Gastrocnemius medialis (tissue), 4 donors: ENCODE data around the gene CHD8. TPM values are rescaled to one million over a fixed set of nuclear protein-coding genes. Genes with fewer than 3 reads are reported as not detected.
"Not testable (repeated sequence)": the region's sequence is repeated elsewhere in the genome, so short reads cannot be mapped to it uniquely, and the experiment has no call there.

Source experiments
- ATAC-seq, 2 donors: fragments of 150-250 bp; one replicate each; pipeline ENCODE4 v1.9.1; 2016
- DNase-seq, 2 donors: peaks; one replicate each; pipeline ENCODE4 v3.0.0-alpha.2; 2019
- H3K27ac ChIP-seq, 4 donors: fragments of 200-600 bp; sonication (generic); 1 replicate in 1 of 4; 2 replicates in 3 of 4; pipeline ENCODE4 v1.5.1; 2016 to 2018; ENCODE audit warnings: mild to moderate bottlenecking in 2 of 4, moderate library complexity in 1 of 4
- H3K27me3 ChIP-seq, 3 donors: fragments of 200-600 bp; sonication (generic) in 2 of 3; 1 replicate in 1 of 3; 2 replicates in 2 of 3; pipeline versions ENCODE4 v1.5.1 to v1.6.0; 2016 to 2019; ENCODE audit warnings: mild to moderate bottlenecking in 1 of 3, moderate library complexity in 1 of 3
- H3K36me3 ChIP-seq, 2 donors: fragments of 200-600 bp; sonication (generic) in 1 of 2; one replicate each; pipeline ENCODE4 v1.5.1; 2017 to 2018
- H3K4me1 ChIP-seq, 2 donors: fragments of 200-600 bp; sonication (generic) in 1 of 2; one replicate each; pipeline ENCODE4 v1.5.1; 2016 to 2017; ENCODE audit warnings: mild to moderate bottlenecking in 2 of 2
- H3K4me3 ChIP-seq, 4 donors: fragments of 200-600 bp; sonication (generic) in 3 of 4; 1 replicate in 1 of 4; 2 replicates in 3 of 4; pipeline ENCODE4 v1.5.1; 2016 to 2019; ENCODE audit warnings: mild to moderate bottlenecking in 2 of 4
- H3K9me3 ChIP-seq, 3 donors: fragments of 200-600 bp; sonication (generic) in 2 of 3; 1 replicate in 1 of 3; 2 replicates in 2 of 3; pipeline ENCODE4 v1.5.1; 2016 to 2019
- CTCF ChIP-seq, 5 experiments: fragments of 450-650 bp in 3 of 5; fragments of 200-600 bp in 2 of 5; sonication (generic) in 2 of 5; IDR thresholded peaks in 4 of 5; conservative IDR thresholded peaks in 1 of 5; 1 replicate in 4 of 5; 2 replicates in 1 of 5; pipeline ENCODE4 v1.5.1; 2016 to 2019; ENCODE audit warnings: antibody characterized with exemption in 5 of 5, mild to moderate bottlenecking in 3 of 5, moderate library complexity in 3 of 5
- POLR2A ChIP-seq, 2 donors: fragments of 450-650 bp; IDR thresholded peaks; one replicate each; pipeline ENCODE4 v1.6.1; 2017; ENCODE audit warnings: antibody characterized with exemption in 2 of 2, mild to moderate bottlenecking in 2 of 2, moderate library complexity in 2 of 2
- in situ Hi-C, 4 donors: fragments of 200-750 bp; cut with MboI; loops; one replicate each; pipeline versions ENCODE4 v1.15.0 to v1.8.0; 2017; ENCODE audit warnings: low sequenced_read_pairs in 4 of 4
- intact Hi-C: fragments of 100-400 bp; cut with DNase I; formaldehyde crosslinking; loops from one replicate; pipeline ENCODE4 v1.15.1; 2023; ENCODE audit warnings: low total_unique reads
- total RNA-seq, 4 donors: library from RNA; depleted of rRNA; stranded (reverse); fragments of >200 nt; gene quantifications; one replicate each; pipeline versions ENCODE4 v1.1.0 to v1.2.3, GENCODE V29; 2016

Gene CHD8
- total RNA-seq, 4 donors from 2014 or later: 23.8 to 49.5 (median 37.6) TPM

GRCh38 chr14:21379338-21379737, 76.6 kb downstream of the CHD8 start:
- in situ Hi-C loops: loop anchor here in 1 of 4 donors (25.0 kb wide), 1 partner anchor 142 kb away; no protein-coding TSS in a partner anchor
- intact Hi-C loops: no loop called here
- Histone ChIP-seq H3K4me3 (no peak overlapping the region), H3K27me3 (no peaks in the 10 kb centered on the region), H3K27ac (no peak overlapping the region), H3K9me3 (no peaks in the 10 kb centered on the region), H3K4me1 (peaks cover 12 to 23% of the 10 kb centered on the region in 2 donors), H3K36me3 (peaks cover 0 to 4% of the 10 kb centered on the region in 2 donors)
- no peak for DNase-seq
- TF ChIP-seq POLR2A (IDR thresholded peaks at IDR 0.05) (no peak), CTCF (IDR thresholded peaks at IDR 0.05 in 4 of 5, conservative IDR thresholded peaks at IDR 0.05 in 1 of 5) (no peak)
- ATAC-seq: no peak

GRCh38 chr14:21373980-21374379, 81.9 kb downstream of the CHD8 start:
- Histone ChIP-seq H3K36me3 (peaks cover 3 to 41% of the 10 kb centered on the region in 2 donors), H3K4me1 (no peaks in the 10 kb centered on the region), H3K27ac (no peak overlapping the region), H3K27me3 (no peaks in the 10 kb centered on the region), H3K9me3 (no peaks in the 10 kb centered on the region), H3K4me3 (no peak overlapping the region)
- TF ChIP-seq POLR2A (IDR thresholded peaks at IDR 0.05) (no peak), CTCF (IDR thresholded peaks at IDR 0.05 in 4 of 5, conservative IDR thresholded peaks at IDR 0.05 in 1 of 5) (no peak)
- ATAC-seq: no peak
- no peak for DNase-seq
- in situ Hi-C loops: no loop called here
- intact Hi-C loops: no loop called here

- H3K9me3 ChIP-seq, H3K4me3 ChIP-seq, in situ Hi-C loops, H3K27me3 ChIP-seq, intact Hi-C loops, DNase-seq, H3K4me1 ChIP-seq, H3K27ac ChIP-seq, ATAC-seq: not testable (repeated sequence)
- peaks cover 3 to 49% of the 10 kb centered on the region in 2 donors for H3K36me3 ChIP-seq
Observed at GRCh38 chr14:21372814-21373213, 83.1 kb downstream of the CHD8 start.

- no peak for ATAC-seq
- in situ Hi-C loops: no loop called here
- H3K4me3 ChIP-seq: no peak overlapping the region
- H3K27ac ChIP-seq: no peak overlapping the region
- TF ChIP-seq CTCF (IDR thresholded peaks at IDR 0.05 in 4 of 5, conservative IDR thresholded peaks at IDR 0.05 in 1 of 5) (no peak), POLR2A (IDR thresholded peaks at IDR 0.05) (no peak)
- DNase-seq: no peak
- peaks cover 3 to 76% of the 10 kb centered on the region in 2 donors for H3K36me3 ChIP-seq
- no peaks in the 10 kb centered on the region for H3K4me1 ChIP-seq
- no peaks in the 10 kb centered on the region for H3K27me3 ChIP-seq
- H3K9me3 ChIP-seq: no peaks in the 10 kb centered on the region
- intact Hi-C loops: no loop called here
Observed at GRCh38 chr14:21369949-21370679, 85.8 kb downstream of the CHD8 start.

GRCh38 chr14:21367582-21368144, 88.3 kb downstream of the CHD8 start:
- Histone ChIP-seq H3K4me1 (peaks cover 0 to under 1% of the 10 kb centered on the region in 2 donors), H3K36me3 (peaks cover 3 to 99% of the 10 kb centered on the region in 2 donors), H3K9me3 (no peaks in the 10 kb centered on the region), H3K27ac (no peak overlapping the region), H3K4me3 (no peak overlapping the region), H3K27me3 (no peaks in the 10 kb centered on the region)
- DNase-seq: no peak
- ATAC-seq: no peak
- intact Hi-C loops (no loop called here), in situ Hi-C loops (no loop called here)
- TF ChIP-seq CTCF (IDR thresholded peaks at IDR 0.05 in 4 of 5, conservative IDR thresholded peaks at IDR 0.05 in 1 of 5) (no peak), POLR2A (IDR thresholded peaks at IDR 0.05) (no peak)
